ENCODE data around the gene GK.

GK gene

GRCh38 chrX:30680618-30681017, 27.4 kb downstream of the GK start:
- H3K9ac ChIP-seq (ENCODE audit: low read length): no peak overlapping the region
- TF ChIP-seq, protein P1, sequence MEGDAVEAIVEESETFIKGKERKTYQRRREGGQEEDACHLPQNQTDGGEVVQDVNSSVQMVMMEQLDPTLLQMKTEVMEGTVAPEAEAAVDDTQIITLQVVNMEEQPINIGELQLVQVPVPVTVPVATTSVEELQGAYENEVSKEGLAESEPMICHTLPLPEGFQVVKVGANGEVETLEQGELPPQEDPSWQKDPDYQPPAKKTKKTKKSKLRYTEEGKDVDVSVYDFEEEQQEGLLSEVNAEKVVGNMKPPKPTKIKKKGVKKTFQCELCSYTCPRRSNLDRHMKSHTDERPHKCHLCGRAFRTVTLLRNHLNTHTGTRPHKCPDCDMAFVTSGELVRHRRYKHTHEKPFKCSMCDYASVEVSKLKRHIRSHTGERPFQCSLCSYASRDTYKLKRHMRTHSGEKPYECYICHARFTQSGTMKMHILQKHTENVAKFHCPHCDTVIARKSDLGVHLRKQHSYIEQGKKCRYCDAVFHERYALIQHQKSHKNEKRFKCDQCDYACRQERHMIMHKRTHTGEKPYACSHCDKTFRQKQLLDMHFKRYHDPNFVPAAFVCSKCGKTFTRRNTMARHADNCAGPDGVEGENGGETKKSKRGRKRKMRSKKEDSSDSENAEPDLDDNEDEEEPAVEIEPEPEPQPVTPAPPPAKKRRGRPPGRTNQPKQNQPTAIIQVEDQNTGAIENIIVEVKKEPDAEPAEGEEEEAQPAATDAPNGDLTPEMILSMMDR (IDR thresholded peaks at IDR 0.05; ENCODE audit: low read length): no peak
- TF ChIP-seq EZH2 (IDR thresholded peaks at IDR 0.05; ENCODE audit: borderline replicate concordance, low read length): no peak
- no peaks in the 10 kb centered on the region for H3K4me1 ChIP-seq (ENCODE audit: insufficient read depth, low read length, severe bottlenecking)
- no peak overlapping the region for H3K4me3 ChIP-seq (ENCODE audit: low read depth, low read length, poor library complexity, severe bottlenecking)
- H4K20me1 ChIP-seq (ENCODE audit: insufficient read depth, low read length): no peaks in the 10 kb centered on the region
- H2AFZ ChIP-seq (ENCODE audit: low read length): no peak overlapping the region
- H3K27me3 ChIP-seq (ENCODE audit: insufficient read depth, low read length): no peaks in the 10 kb centered on the region
- H3K79me2 ChIP-seq (ENCODE audit: insufficient read depth, low read length): no peaks in the 10 kb centered on the region
- no peaks in the 10 kb centered on the region for H3F3A ChIP-seq (ENCODE audit: insufficient read depth, low read length)
- H3K9me2 ChIP-seq (ENCODE audit: low read depth, low read length): no peaks in the 10 kb centered on the region
- H3K36me3 ChIP-seq (ENCODE audit: insufficient read depth, low read length): no peaks in the 10 kb centered on the region
- H3K27ac ChIP-seq (ENCODE audit: low read depth, low read length, poor library complexity, severe bottlenecking): no peak overlapping the region
- H3K9me3 ChIP-seq (ENCODE audit: low read length): no peaks in the 10 kb centered on the region
- H3K4me2 ChIP-seq (ENCODE audit: low read length): no peak overlapping the region

- H3K36me3 ChIP-seq (ENCODE audit: insufficient read depth, low read length): no peaks in the 10 kb centered on the region
- H4K20me1 ChIP-seq (ENCODE audit: insufficient read depth, low read length): no peaks in the 10 kb centered on the region
- no peaks in the 10 kb centered on the region for H3K9me3 ChIP-seq (ENCODE audit: low read length)
- H2AFZ ChIP-seq (ENCODE audit: low read length): no peak overlapping the region
- H3K27me3 ChIP-seq (ENCODE audit: insufficient read depth, low read length): no peaks in the 10 kb centered on the region
- H3K79me2 ChIP-seq (ENCODE audit: insufficient read depth, low read length): no peaks in the 10 kb centered on the region
- H3K9me2 ChIP-seq (ENCODE audit: low read depth, low read length): no peaks in the 10 kb centered on the region
- H3K4me3 ChIP-seq (ENCODE audit: low read depth, low read length, poor library complexity, severe bottlenecking): no peak overlapping the region
- H3K4me2 ChIP-seq (ENCODE audit: low read length): no peak overlapping the region
- no peaks in the 10 kb centered on the region for H3F3A ChIP-seq (ENCODE audit: insufficient read depth, low read length)
- H3K9ac ChIP-seq (ENCODE audit: low read length): no peak overlapping the region
- H3K4me1 ChIP-seq (ENCODE audit: insufficient read depth, low read length, severe bottlenecking): no peaks in the 10 kb centered on the region
- TF ChIP-seq, protein P1 (IDR thresholded peaks at IDR 0.05; ENCODE audit: low read length): no peak
- TF ChIP-seq EZH2 (IDR thresholded peaks at IDR 0.05; ENCODE audit: borderline replicate concordance, low read length): no peak
- no peak overlapping the region for H3K27ac ChIP-seq (ENCODE audit: low read depth, low read length, poor library complexity, severe bottlenecking)
Observed at GRCh38 chrX:30688641-30689040, 35.4 kb downstream of the GK start.

DNA sequence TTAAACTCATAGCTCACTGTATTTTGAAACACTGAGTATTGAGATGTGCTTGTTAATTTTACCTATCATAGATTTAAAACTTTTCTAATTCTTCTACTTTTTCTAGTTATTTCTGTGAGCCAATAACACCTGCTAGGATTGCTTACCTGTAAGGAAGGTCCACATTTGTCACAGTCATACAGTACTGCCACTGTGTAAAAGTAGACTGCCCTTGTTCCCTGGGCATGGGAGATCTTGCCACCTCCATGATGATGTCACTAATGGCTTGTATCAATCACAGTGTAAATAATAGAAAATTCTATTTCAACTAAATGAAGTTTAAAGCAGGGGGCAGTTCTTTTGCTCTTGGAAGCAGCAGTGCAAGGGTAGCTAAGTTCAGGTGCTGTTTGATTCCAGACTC, 35.9 kb downstream of the GK start:
- Histone ChIP-seq H3F3A (ENCODE audit: insufficient read depth, low read length) (no peaks in the 10 kb centered on the region), H3K4me2 (ENCODE audit: low read length) (no peak overlapping the region), H3K9ac (ENCODE audit: low read length) (no peak overlapping the region), H3K79me2 (ENCODE audit: insufficient read depth, low read length) (no peaks in the 10 kb centered on the region), H3K36me3 (ENCODE audit: insufficient read depth, low read length) (no peaks in the 10 kb centered on the region), H3K4me3 (ENCODE audit: low read depth, low read length, poor library complexity, severe bottlenecking) (no peak overlapping the region), H3K4me1 (ENCODE audit: insufficient read depth, low read length, severe bottlenecking) (no peaks in the 10 kb centered on the region), H3K9me2 (ENCODE audit: low read depth, low read length) (no peaks in the 10 kb centered on the region), H3K27me3 (ENCODE audit: insufficient read depth, low read length) (no peaks in the 10 kb centered on the region), H3K9me3 (ENCODE audit: low read length) (no peaks in the 10 kb centered on the region), H2AFZ (ENCODE audit: low read length) (no peak overlapping the region), H3K27ac (ENCODE audit: low read depth, low read length, poor library complexity, severe bottlenecking) (no peak overlapping the region), H4K20me1 (ENCODE audit: insufficient read depth, low read length) (no peaks in the 10 kb centered on the region)
- no peak for TF ChIP-seq EZH2 (IDR thresholded peaks at IDR 0.05; ENCODE audit: borderline replicate concordance, low read length)
- TF ChIP-seq, protein P1 (IDR thresholded peaks at IDR 0.05; ENCODE audit: low read length): no peak
